Measurements from ENCODE around the gene IFT88.
A peak's percentile ranks its signal among the peaks of the same experiment; 100 is the strongest.

Gene IFT88

DNA sequence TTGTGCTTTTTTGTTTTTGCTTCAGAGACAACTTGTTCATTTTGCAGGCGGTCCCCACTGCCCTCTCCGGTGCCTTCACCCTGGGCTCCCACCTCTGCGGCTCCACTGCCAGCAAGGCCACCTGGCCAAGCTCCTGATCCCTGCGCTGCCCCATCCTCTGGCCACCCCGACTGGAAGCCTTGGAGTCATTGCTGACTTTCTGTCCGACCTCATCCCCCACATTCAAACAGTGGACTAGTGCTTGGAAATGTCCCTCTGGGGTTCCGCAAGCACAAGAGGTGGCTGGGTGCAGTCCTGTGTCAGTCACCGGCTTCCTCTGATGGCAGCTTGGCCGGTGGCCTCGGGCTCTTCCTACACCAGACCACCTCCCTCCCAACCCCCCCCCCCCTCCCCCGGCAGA is 153.5 kb downstream of the IFT88 start:
- H3K36me3 ChIP-seq (ENCODE audit: insufficient read depth, low read depth, low read length) = no peaks in the 10 kb centered on the region
- H3K27me3 ChIP-seq (ENCODE audit: insufficient read depth, low read length) = peaks cover 49% of the 10 kb centered on the region
- no peak overlapping the region for H3K27ac ChIP-seq (ENCODE audit: low read length)
- H3K4me1 ChIP-seq (ENCODE audit: insufficient read depth, low read length) = no peaks in the 10 kb centered on the region
- no peaks in the 10 kb centered on the region for H3K9me3 ChIP-seq (ENCODE audit: insufficient read depth, low read depth, low read length)
- H3K9ac ChIP-seq (ENCODE audit: low read depth, low read length) = no peak overlapping the region
- no peak overlapping the region for H3K4me3 ChIP-seq (ENCODE audit: low read length)

DNA sequence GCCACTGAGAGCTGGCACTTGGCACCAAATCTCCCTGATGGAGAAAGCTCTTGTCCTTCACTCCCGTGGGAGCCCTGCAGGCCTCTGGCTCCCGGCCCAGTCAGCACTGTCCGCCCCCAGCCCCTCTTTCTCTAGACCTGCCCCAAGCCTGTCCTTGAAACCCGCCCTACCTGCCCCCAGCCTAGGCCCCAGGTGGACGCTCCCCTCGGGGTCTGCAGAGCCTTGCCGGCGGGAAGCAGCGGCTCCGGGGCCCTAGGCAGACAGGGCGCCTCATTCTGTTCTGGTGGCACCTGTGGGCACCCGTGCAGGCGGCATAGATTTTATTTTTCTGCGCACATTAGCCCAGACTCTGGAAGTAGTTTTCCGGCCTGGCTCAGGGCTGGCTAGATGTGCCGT is 154.1 kb downstream of the IFT88 start:
- Histone ChIP-seq H3K9me3 (ENCODE audit: insufficient read depth, low read depth, low read length) (no peaks in the 10 kb centered on the region), H3K36me3 (ENCODE audit: insufficient read depth, low read depth, low read length) (no peaks in the 10 kb centered on the region), H3K27ac (ENCODE audit: low read length) (no peak overlapping the region), H3K9ac (ENCODE audit: low read depth, low read length) (no peak overlapping the region), H3K4me3 (ENCODE audit: low read length) (peak overlapping the region; percentile 70; the same call in 1 of the 2 replicates), H3K4me1 (ENCODE audit: insufficient read depth, low read length) (no peaks in the 10 kb centered on the region), H3K27me3 (ENCODE audit: insufficient read depth, low read length) (peaks cover 47% of the 10 kb centered on the region)

DNA sequence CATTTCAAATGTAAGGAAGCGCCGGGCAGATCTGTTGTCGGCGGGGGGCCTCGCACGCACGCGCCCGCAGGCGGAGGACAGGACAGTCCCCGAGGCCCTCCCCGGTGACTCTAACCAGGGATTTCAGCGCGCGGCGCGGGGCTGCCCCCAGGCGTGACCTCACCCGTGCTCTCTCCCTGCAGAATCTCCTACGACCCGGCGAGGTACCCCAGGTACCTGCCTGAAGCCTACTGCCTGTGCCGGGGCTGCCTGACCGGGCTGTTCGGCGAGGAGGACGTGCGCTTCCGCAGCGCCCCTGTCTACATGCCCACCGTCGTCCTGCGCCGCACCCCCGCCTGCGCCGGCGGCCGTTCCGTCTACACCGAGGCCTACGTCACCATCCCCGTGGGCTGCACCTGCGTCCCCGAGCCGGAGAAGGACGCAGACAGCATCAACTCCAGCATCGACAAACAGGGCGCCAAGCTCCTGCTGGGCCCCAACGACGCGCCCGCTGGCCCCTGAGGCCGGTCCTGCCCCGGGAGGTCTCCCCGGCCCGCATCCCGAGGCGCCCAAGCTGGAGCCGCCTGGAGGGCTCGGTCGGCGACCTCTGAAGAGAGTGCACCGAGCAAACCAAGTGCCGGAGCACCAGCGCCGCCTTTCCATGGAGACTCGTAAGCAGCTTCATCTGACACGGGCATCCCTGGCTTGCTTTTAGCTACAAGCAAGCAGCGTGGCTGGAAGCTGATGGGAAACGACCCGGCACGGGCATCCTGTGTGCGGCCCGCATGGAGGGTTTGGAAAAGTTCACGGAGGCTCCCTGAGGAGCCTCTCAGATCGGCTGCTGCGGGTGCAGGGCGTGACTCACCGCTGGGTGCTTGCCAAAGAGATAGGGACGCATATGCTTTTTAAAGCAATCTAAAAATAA is 154.7 kb downstream of the IFT88 start:
- H3K4me3 ChIP-seq (ENCODE audit: low read length) = peak overlapping the region; percentile 70
- peak overlapping the region; percentile 41; the same call in 1 of the 2 replicates for H3K9ac ChIP-seq (ENCODE audit: low read depth, low read length)
- no peaks in the 10 kb centered on the region for H3K9me3 ChIP-seq (ENCODE audit: insufficient read depth, low read depth, low read length)
- no peak overlapping the region for H3K27ac ChIP-seq (ENCODE audit: low read length)
- H3K27me3 ChIP-seq (ENCODE audit: insufficient read depth, low read length) = peaks cover 42% of the 10 kb centered on the region
- H3K36me3 ChIP-seq (ENCODE audit: insufficient read depth, low read depth, low read length) = no peaks in the 10 kb centered on the region
- no peaks in the 10 kb centered on the region for H3K4me1 ChIP-seq (ENCODE audit: insufficient read depth, low read length)

DNA sequence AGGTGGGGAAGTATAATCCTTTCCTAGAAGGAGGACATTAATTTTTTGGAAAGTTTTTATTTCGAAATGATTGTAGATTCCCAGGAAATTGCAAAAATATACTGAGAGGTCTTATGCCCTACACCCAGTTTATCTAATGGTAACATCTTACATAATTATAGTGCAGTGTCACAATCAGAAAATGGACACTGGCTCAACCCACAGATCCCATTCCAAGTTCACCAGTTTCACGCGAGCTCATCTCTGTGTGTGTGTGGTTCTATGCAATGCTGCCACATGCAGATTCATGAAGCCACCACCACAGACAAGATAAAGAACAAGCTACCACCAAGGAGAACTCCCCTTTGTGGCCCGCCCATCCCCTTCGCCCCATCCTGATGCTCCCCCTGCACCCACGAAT is 160.9 kb downstream of the IFT88 start:
- H3K4me1 ChIP-seq (ENCODE audit: insufficient read depth, low read length) = no peaks in the 10 kb centered on the region
- no peak overlapping the region for H3K27ac ChIP-seq (ENCODE audit: low read length)
- H3K36me3 ChIP-seq (ENCODE audit: insufficient read depth, low read depth, low read length) = no peaks in the 10 kb centered on the region
- H3K9ac ChIP-seq (ENCODE audit: low read depth, low read length) = no peak overlapping the region
- H3K4me3 ChIP-seq (ENCODE audit: low read length) = no peak overlapping the region
- H3K9me3 ChIP-seq (ENCODE audit: insufficient read depth, low read depth, low read length) = no peaks in the 10 kb centered on the region
- peaks cover 6% of the 10 kb centered on the region for H3K27me3 ChIP-seq (ENCODE audit: insufficient read depth, low read length)

DNA sequence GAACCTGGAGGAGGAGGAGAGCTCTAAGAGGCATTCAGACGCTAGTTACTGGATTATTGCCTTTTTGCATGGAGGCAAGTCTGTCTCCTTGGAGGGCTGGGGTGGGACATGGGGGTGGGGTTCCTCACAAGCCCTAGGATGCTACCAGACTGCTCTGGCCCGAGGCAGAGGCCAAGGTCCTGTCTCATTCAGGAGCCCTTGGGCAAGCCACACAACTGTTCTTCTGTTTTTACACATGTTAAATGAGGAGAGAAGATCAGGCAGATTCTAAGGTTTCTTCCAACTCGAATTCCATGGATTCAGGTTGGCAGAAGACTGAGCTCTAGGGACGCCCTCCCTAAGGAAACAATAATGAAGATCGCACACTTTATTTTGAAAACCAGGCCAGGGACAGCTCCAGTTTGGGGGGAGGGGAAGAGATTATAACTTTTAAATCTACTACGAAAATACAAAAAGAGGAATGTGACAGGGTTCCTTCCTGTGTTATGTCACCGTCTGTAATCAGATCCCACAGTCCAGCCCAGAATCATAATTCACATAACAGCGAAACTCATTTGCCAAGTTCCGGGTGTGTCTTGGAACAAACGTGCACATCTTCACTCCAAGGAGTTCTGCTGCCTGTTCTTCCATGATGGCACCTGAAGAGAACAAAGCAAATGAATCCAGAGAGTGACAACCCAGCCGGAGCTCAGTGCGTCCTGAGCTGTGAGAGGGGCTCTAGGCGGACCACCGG is 161.8 kb downstream of the IFT88 start:
- H3K36me3 ChIP-seq (ENCODE audit: insufficient read depth, low read depth, low read length) = no peaks in the 10 kb centered on the region
- H3K9me3 ChIP-seq (ENCODE audit: insufficient read depth, low read depth, low read length) = no peaks in the 10 kb centered on the region
- no peak overlapping the region for H3K27ac ChIP-seq (ENCODE audit: low read length)
- H3K4me3 ChIP-seq (ENCODE audit: low read length) = no peak overlapping the region
- H3K4me1 ChIP-seq (ENCODE audit: insufficient read depth, low read length) = no peaks in the 10 kb centered on the region
- H3K9ac ChIP-seq (ENCODE audit: low read depth, low read length) = no peak overlapping the region
- H3K27me3 ChIP-seq (ENCODE audit: insufficient read depth, low read length) = no peaks in the 10 kb centered on the region; the same call in 1 of the 2 replicates

DNA sequence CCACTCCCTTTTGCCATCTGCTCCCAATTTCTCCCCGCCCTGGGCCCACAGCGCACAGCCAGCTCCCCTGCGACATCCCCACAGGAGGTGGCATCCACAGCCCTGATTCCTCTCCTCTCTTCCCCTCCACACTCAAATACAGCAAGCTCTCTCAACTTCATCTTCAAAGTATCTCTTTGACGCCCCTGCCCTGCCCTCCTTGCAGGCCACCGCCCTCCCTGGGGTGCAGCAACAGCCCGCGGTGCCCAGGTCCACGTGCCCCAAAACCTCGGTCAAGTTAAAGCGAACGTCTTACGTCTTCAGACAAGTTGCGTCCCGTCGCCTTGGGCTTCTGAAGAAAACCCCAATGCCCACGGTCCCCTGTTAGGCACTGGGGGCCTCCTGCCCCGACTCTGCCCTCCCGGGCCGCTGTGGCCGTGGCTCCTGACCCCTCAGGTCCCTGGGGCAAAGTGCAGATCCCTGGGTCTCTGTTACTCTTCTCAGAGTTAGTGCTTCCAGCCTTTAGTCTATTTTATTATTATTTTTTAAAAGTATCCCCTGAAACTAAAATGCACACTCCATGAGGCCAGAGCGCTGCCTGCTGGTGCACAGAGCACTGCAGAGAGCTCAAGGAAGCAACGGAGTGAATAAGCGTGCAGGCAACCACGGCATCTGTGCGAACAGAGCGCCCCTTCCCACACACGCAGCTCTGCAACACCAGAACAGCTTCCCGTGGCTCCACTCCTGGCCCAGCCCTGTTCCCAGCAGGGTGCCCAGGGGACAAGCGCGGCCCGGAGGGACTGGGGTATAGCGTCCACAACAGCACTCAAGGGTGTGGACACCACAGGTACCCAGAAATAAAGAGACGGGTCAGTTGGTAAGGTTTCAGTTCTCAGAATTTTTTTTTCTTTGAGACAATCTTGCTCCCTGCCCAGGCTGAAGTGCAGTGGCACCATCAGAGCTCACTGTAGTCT is 163.0 kb downstream of the IFT88 start:
- no peak overlapping the region for H3K9ac ChIP-seq (ENCODE audit: low read depth, low read length)
- no peaks in the 10 kb centered on the region for H3K4me1 ChIP-seq (ENCODE audit: insufficient read depth, low read length)
- no peak overlapping the region for H3K27ac ChIP-seq (ENCODE audit: low read length)
- H3K9me3 ChIP-seq (ENCODE audit: insufficient read depth, low read depth, low read length) = no peaks in the 10 kb centered on the region
- H3K4me3 ChIP-seq (ENCODE audit: low read length) = no peak overlapping the region
- H3K36me3 ChIP-seq (ENCODE audit: insufficient read depth, low read depth, low read length) = no peaks in the 10 kb centered on the region
- H3K27me3 ChIP-seq (ENCODE audit: insufficient read depth, low read length) = no peaks in the 10 kb centered on the region

DNA sequence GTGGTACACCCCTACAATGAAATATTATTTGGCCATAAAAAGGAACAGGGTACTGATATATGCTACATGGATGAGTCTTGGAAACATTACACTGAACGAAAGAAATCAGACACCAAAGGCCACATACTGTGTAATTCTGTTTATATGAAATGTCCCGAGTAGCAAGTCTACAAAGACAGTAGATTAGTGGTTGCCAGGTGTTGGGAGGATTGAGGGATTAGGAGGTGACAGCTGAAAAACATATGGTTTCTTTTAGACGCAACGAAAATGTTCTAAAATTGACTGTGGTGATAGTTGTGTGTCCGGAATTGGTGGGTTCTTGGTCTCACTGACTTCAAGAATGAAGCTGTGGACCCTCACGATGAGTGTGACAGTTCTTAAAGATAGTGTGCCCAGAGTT is 171.7 kb downstream of the IFT88 start:
- Histone ChIP-seq H3K9me3 (ENCODE audit: insufficient read depth, low read depth, low read length) (no peaks in the 10 kb centered on the region), H3K9ac (ENCODE audit: low read depth, low read length) (no peak overlapping the region), H3K36me3 (ENCODE audit: insufficient read depth, low read depth, low read length) (no peaks in the 10 kb centered on the region), H3K27me3 (ENCODE audit: insufficient read depth, low read length) (no peaks in the 10 kb centered on the region), H3K4me3 (ENCODE audit: low read length) (no peak overlapping the region), H3K4me1 (ENCODE audit: insufficient read depth, low read length) (no peaks in the 10 kb centered on the region), H3K27ac (ENCODE audit: low read length) (no peak overlapping the region)

DNA sequence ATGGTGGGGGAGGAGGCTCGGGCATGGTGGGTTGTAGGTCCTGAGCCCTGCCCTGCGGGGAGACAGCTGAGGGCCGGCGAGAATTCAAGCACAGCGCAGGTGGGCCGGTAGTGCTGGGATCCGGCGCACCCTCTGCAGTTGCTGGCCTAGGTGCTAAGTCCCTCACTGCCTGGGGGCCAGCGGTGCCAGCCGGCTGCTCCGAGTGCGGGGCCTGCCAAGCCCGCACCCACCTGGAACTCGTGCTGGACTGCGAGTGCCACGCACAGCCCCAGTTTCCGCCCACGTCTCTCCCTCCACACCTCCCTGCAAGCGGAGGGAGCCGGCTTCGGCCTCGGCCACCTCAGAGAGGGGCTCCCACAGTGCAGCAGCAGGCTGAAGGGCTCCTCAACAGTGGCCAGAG is 173.1 kb downstream of the IFT88 start:
- Histone ChIP-seq H3K4me1 (ENCODE audit: insufficient read depth, low read length) (no peaks in the 10 kb centered on the region), H3K27me3 (ENCODE audit: insufficient read depth, low read length) (no peaks in the 10 kb centered on the region), H3K9me3 (ENCODE audit: insufficient read depth, low read depth, low read length) (no peaks in the 10 kb centered on the region), H3K4me3 (ENCODE audit: low read length) (no peak overlapping the region), H3K27ac (ENCODE audit: low read length) (no peak overlapping the region), H3K9ac (ENCODE audit: low read depth, low read length) (no peak overlapping the region), H3K36me3 (ENCODE audit: insufficient read depth, low read depth, low read length) (no peaks in the 10 kb centered on the region)

Data from iPS-20b (cell line).